K562 (cell line): ENCODE results near the gene CNNM3. TPM values are rescaled to one million over a fixed set of nuclear protein-coding genes. Genes with fewer than 3 reads are reported as not detected.
A peak's percentile ranks its signal among the peaks of the same experiment; 100 is the strongest.

Experiments used
- ATAC-seq: fragments of 200-7000 bp; cut with Tn5 transposase; 3 replicates; pipeline ENCODE4 v1.9.1; 2020; ENCODE audit warnings: moderate library complexity
- BruUV-seq: library from RNA; stranded (reverse); fragments of 400-500 nt; replicated peaks from 2 replicates; lab custom pipeline; 2021; lab: Mats Ljungman, UMichigan
- CTCF ChIA-PET: fragments of 300-600 bp; formaldehyde crosslinking; extraction: SDS; loops from one replicate; lab custom pipeline; 2021; ENCODE audit warnings: low intra/inter-chr PET ratio; lab: Yijun Ruan, JAX
- POLR2A ChIA-PET: fragments of 300-600, 350-650 bp; sonication (Branson Sonifier 250); formaldehyde crosslinking; extraction: SDS; loops from one replicate; lab custom pipeline; 2021; ENCODE audit warnings: antibody characterized with exemption, inconsistent platforms; lab: Yijun Ruan, JAX
- DNase-seq, 4 experiments: peaks; one replicate each; pipeline versions ENCODE4 v3.0.0 to v3.0.0-alpha.2; 2011 to 2018; ENCODE audit warnings: low spot score in 3 of 4, mixed read lengths in 3 of 4; ENCODE audit errors: extremely low read depth in 1 of 4
- FAIRE-seq: peaks from 2 replicates; lab custom pipeline; 2011; peaks lifted over from hg19 to GRCh38; lab: Jason Lieb, UNC
- H2AFZ ChIP-seq: 2 replicates; pipeline ENCODE4 v1.6.0; 2011; ENCODE audit warnings: low read depth, low read length, control low read depth, inconsistent platforms
- H3K27ac ChIP-seq: fragments of 200-600 bp; 3 replicates; pipeline ENCODE4 v1.8.0; 2011; ENCODE audit warnings: low read depth, mild to moderate bottlenecking, control low read depth, inconsistent platforms, low read length, moderate library complexity, mixed read lengths; ENCODE audit errors: extremely low read depth
- H3K27me3 ChIP-seq, 2 experiments: fragments of 300-600 bp in 1 of 2; 2 replicates in 1 of 2; 3 replicates in 1 of 2; pipeline versions ENCODE4 v1.6.0 to v1.8.0; 2011; ENCODE audit warnings: inconsistent platforms in 2 of 2, low read length in 2 of 2, mild to moderate bottlenecking in 1 of 2, mixed read lengths in 1 of 2, moderate library complexity in 1 of 2; ENCODE audit not compliant: control insufficient read depth in 2 of 2, insufficient read depth in 2 of 2
- H3K36me3 ChIP-seq: fragments of 300-600 bp; 3 replicates; pipeline ENCODE4 v1.8.0; 2011; ENCODE audit warnings: mild to moderate bottlenecking, low read length, inconsistent platforms; ENCODE audit not compliant: control insufficient read depth, insufficient read depth
- H3K4me1 ChIP-seq, 2 experiments: fragments of 200-600 bp in 1 of 2; replicated peaks in 1 of 2; 2 replicates in 1 of 2; 3 replicates in 1 of 2; pipeline versions ENCODE4 v1.5.1 to v1.8.0; 2011; ENCODE audit warnings: inconsistent platforms in 2 of 2, low read length in 2 of 2, mild to moderate bottlenecking in 1 of 2, mixed read lengths in 1 of 2, moderate library complexity in 1 of 2; ENCODE audit not compliant: control insufficient read depth in 2 of 2, insufficient read depth in 2 of 2
- H3K4me2 ChIP-seq: 2 replicates; pipeline ENCODE4 v1.6.1; 2011; ENCODE audit warnings: low read length, control low read depth, inconsistent platforms, mixed read lengths; ENCODE audit not compliant: insufficient read depth
- H3K4me3 ChIP-seq: fragments of 200-600 bp; sonication (generic), shearing (Covaris generic); 2 replicates; pipeline ENCODE4 v1.5.1; 2016; ENCODE audit warnings: control low read depth, inconsistent platforms
- H3K79me2 ChIP-seq: fragments of 200-600 bp; 3 replicates; pipeline ENCODE4 v1.8.0; 2011; ENCODE audit warnings: low read length, inconsistent platforms; ENCODE audit not compliant: control insufficient read depth, insufficient read depth
- H3K9ac ChIP-seq, 2 experiments: 2 replicates each; pipeline versions ENCODE4 v1.6.0 to v1.6.1; 2011; ENCODE audit warnings: low read depth in 2 of 2, low read length in 2 of 2, control low read depth in 1 of 2, inconsistent platforms in 1 of 2, mild to moderate bottlenecking in 1 of 2, mixed read lengths in 1 of 2; ENCODE audit not compliant: insufficient read depth in 1 of 2
- H3K9me1 ChIP-seq: one replicate; pipeline ENCODE4 v1.6.0; 2011; ENCODE audit warnings: inconsistent platforms, mild to moderate bottlenecking, low read length, moderate library complexity; ENCODE audit not compliant: control insufficient read depth, insufficient read depth
- H3K9me3 ChIP-seq: replicated peaks from 2 replicates; pipeline ENCODE4 v1.5.1; 2011; ENCODE audit warnings: low read depth, low read length, inconsistent platforms; ENCODE audit not compliant: control insufficient read depth, insufficient read depth
- H4K20me1 ChIP-seq: replicated peaks from 2 replicates; pipeline ENCODE4 v1.6.1; 2011; ENCODE audit warnings: low read length, inconsistent platforms, mixed read lengths; ENCODE audit not compliant: control insufficient read depth, insufficient read depth
- C11orf30 ChIP-seq: fragments of 450-650 bp; IDR thresholded peaks from 2 replicates; pipeline ENCODE4 v1.6.1; 2016; ENCODE audit warnings: low read depth, mild to moderate bottlenecking
- CBFA2T2 ChIP-seq: fragments of 450-650 bp; conservative IDR thresholded peaks from 2 replicates; pipeline ENCODE4 v1.6.1; 2017; ENCODE audit warnings: mild to moderate bottlenecking
- CTCF ChIP-seq, 3 experiments: IDR thresholded peaks in 2 of 3; conservative IDR thresholded peaks in 1 of 3; 2 replicates each; pipeline ENCODE4 v1.5.1; 2011 to 2012; ENCODE audit warnings: low read length in 3 of 3, mild to moderate bottlenecking in 3 of 3, control low read depth in 2 of 3, improper control_type of control experiment in 1 of 3, inconsistent platforms in 1 of 3, low read depth in 1 of 3, mixed read lengths in 1 of 3, moderate library complexity in 1 of 3; ENCODE audit not compliant: insufficient read depth in 2 of 3
- ETV5 ChIP-seq: sonication (generic); formaldehyde crosslinking; IDR thresholded peaks from 2 replicates; pipeline ENCODE4 v1.4.0; 2020; ENCODE audit warnings: low read depth, mild to moderate bottlenecking, missing genetic modification reagents
- MAX ChIP-seq: sonication (generic); formaldehyde crosslinking; IDR thresholded peaks from 2 replicates; pipeline ENCODE4 v1.9.0; 2022; ENCODE audit warnings: mild to moderate bottlenecking, missing genetic modification reagents
- MTA2 ChIP-seq: fragments of 450-650 bp; IDR thresholded peaks from 2 replicates; pipeline ENCODE4 v1.6.1; 2016; ENCODE audit warnings: low read depth
- SMARCC2 ChIP-seq: fragments of 450-650 bp; IDR thresholded peaks from 2 replicates; pipeline ENCODE4 v1.6.1; 2017; ENCODE audit warnings: antibody characterized with exemption, moderate library complexity, mild to moderate bottlenecking, low read depth
- UBTF ChIP-seq, 2 experiments: IDR thresholded peaks; 2 replicates each; pipeline ENCODE4 v1.6.1; 2012; ENCODE audit warnings: improper control_type of control experiment in 2 of 2, low read depth in 2 of 2, low read length in 2 of 2, borderline replicate concordance in 1 of 2
- VEZF1 ChIP-seq: fragments of 200-800 bp; sonication (Bioruptor generic); IDR thresholded peaks from 2 replicates; pipeline ENCODE4 v1.6.1; 2017; ENCODE audit warnings: missing genetic modification characterization, missing compliant biosample characterization
- ZNF408 ChIP-seq: fragments of 250-450 bp; sonication (Bioruptor Pico); IDR thresholded peaks from 2 replicates; pipeline ENCODE4 v1.4.0; 2020; ENCODE audit warnings: low read depth, mild to moderate bottlenecking, moderate library complexity
- ZNF511 ChIP-seq: sonication (generic); formaldehyde crosslinking; IDR thresholded peaks from 2 replicates; pipeline ENCODE4 v1.8.0; 2022; ENCODE audit warnings: mild to moderate bottlenecking, missing genetic modification reagents
- WGBS: fragments of 100-300 bp; shearing (Covaris generic); methylation state at CpG from one replicate; pipeline ENCODE4 v1.1.6; 2016; ENCODE audit warnings: low coverage, mixed read lengths; ENCODE audit not compliant: insufficient coverage; ENCODE audit errors: missing lambda C conversion rate; 5-methylcytosine and 5-hydroxymethylcytosine counted together
- in situ Hi-C: fragments of 300-500 bp; cut with MboI; formaldehyde crosslinking; loops from 4 replicates; pipeline ENCODE4 v1.15.0; 2018; ENCODE audit warnings: inconsistent platforms, mixed read lengths
- intact Hi-C: fragments of 100-400 bp; cut with micrococcal nuclease; formaldehyde crosslinking; loops from 2 replicates; pipeline ENCODE4 v1.14.2; 2022
- polyA plus RNA-seq, 8 experiments: library from polyadenylated mRNA; depleted of rRNA in 4 of 8; stranded (reverse) in 5 of 8; unstranded in 3 of 8; fragments of >200 nt; fragmentation: Nextera tagmentation in 2 of 8; fragmentation: Illumina TruSeq in 1 of 8; extraction: Ambion mirVana in 2 of 8; extraction: Trizol in 1 of 8; gene quantifications; 2 replicates each; pipeline versions ENCODE4 v1.2.1 to v1.2.3, GENCODE V29; 2011 to 2014; ENCODE audit warnings: inconsistent platforms in 1 of 8, missing spikeins in 1 of 8
- total RNA-seq, 7 experiments: library from RNA; depleted of rRNA in 6 of 7; stranded (reverse); fragments of >200 nt in 6 of 7; fragmentation: Illumina TruSeq in 2 of 7; extraction: Trizol in 2 of 7; gene quantifications; 2 replicates each; pipeline versions ENCODE4 v1.2.1 to v1.2.3, GENCODE V29; 2011 to 2021; ENCODE audit warnings: low replicate concordance in 1 of 7

The CNNM3 gene
- total and polyA plus RNA-seq, 9 of the 15 experiments (the other 6 are each of a cell fraction or from before 2014, with no cell fraction given), result 1.4 to 16.9 (median 6.5) TPM

GRCh38 chr2:96817882-96818281 lies 1.8 kb downstream of the CNNM3 start (continued):
- TF ChIP-seq ZNF408 (CRISPR knock-in tag) (no peak), C11orf30 (peak; percentile 69)

GRCh38 chr2:96819128-96819875 lies 3.2 kb downstream of the CNNM3 start:
- WGBS, result 43% methylated on average over 10 of the region's 10 CpGs
- no peak overlapping the region for H3K27ac ChIP-seq
- POLR2A ChIA-PET, result interaction anchor here (0.6 to 2.3 kb wide), 6 partner anchors 9 to 95 kb away, joined by 3 to 8 read pairs (median 4); no protein-coding TSS in a partner anchor
- no peak overlapping the region for H3K4me3 ChIP-seq
- no peak overlapping the region for H2AFZ ChIP-seq
- peak overlapping the region; percentile 3; the same call in 1 of the 2 replicates for H3K4me2 ChIP-seq
- FAIRE-seq (peak; percentile 86), ATAC-seq (peak; percentile 20), DNase-seq (peak; percentile 54 to 76 (median 67))
- H3K9ac ChIP-seq, result peak overlapping the region in 1 of 2 experiments; percentile 88; a peak in 2 of 4 replicates
- H3K9me3 ChIP-seq, result no peaks in the 10 kb centered on the region
- no TSS peak for BruUV-seq
- CTCF ChIA-PET, result interaction anchor here (0.5 kb wide), 1 partner anchor 161 kb away, joined by 3 read pairs; no protein-coding TSS in a partner anchor
- H3K79me2 ChIP-seq, result peaks cover 53% of the 10 kb centered on the region
- in situ Hi-C loops (no loop called here), intact Hi-C loops (loop anchor here (5.0 kb wide), 1 partner anchor 57 kb away; the partner anchor contains the start of gene CNNM4)
- H3K9me1 ChIP-seq, result peaks cover 21% of the 10 kb centered on the region
- H3K36me3 ChIP-seq, result peaks cover 43% of the 10 kb centered on the region
- H3K4me1 ChIP-seq, result peaks cover 34 to 49% of the 10 kb centered on the region in 2 experiments
- peaks cover 42% of the 10 kb centered on the region for H4K20me1 ChIP-seq
- H3K27me3 ChIP-seq, result no peaks in the 10 kb centered on the region
- peak; percentile 65 for TF ChIP-seq CBFA2T2
- peak; percentile 52 for TF ChIP-seq MAX (CRISPR knock-in tag)
- peak; percentile 61 for TF ChIP-seq MTA2
- TF ChIP-seq ZNF511 (CRISPR knock-in tag), result no peak
- TF ChIP-seq UBTF (IDR thresholded peaks at IDR 0.05; ENCODE audit: borderline replicate concordance in 1 of 2, low read depth in 2 of 2, low read length in 2 of 2), result 0 out of 4 replicates have a peak, but pooled peaks of 1 of the 2 experiments have one; percentile 61
- no peak for TF ChIP-seq ETV5 (CRISPR knock-in tag)
- TF ChIP-seq CTCF (IDR thresholded peaks at IDR 0.05 in 2 of 3, conservative IDR thresholded peaks at IDR 0.05 in 1 of 3; ENCODE audit: insufficient read depth in 2 of 3, low read depth in 1 of 3, low read length in 3 of 3), result 0 out of 6 replicates have a peak, but pooled peaks of 1 of the 3 experiments have one; percentile 12
- 0 out of 2 replicates have a peak, but pooled peaks have one; percentile 31 for TF ChIP-seq SMARCC2
- peak; percentile 78 for TF ChIP-seq VEZF1 (CRISPR knock-in tag)
